ENCODE data around the gene UGCG.

- TF ChIP-seq CTCF (conservative IDR thresholded peaks at IDR 0.05) = no peak
- no peak for TF ChIP-seq EZH2 (IDR thresholded peaks at IDR 0.05; ENCODE audit: low read depth)
Measured at GRCh38 chr9:111902391-111903139, 6.0 kb downstream of the UGCG start.

Data from PC-9 (cell line).